ENCODE results near the gene ZNF525.
"Not testable (repeated sequence)": the region's sequence is repeated elsewhere in the genome, so short reads cannot be mapped to it uniquely, and the experiment has no call there.

The ZNF525 gene

DNA sequence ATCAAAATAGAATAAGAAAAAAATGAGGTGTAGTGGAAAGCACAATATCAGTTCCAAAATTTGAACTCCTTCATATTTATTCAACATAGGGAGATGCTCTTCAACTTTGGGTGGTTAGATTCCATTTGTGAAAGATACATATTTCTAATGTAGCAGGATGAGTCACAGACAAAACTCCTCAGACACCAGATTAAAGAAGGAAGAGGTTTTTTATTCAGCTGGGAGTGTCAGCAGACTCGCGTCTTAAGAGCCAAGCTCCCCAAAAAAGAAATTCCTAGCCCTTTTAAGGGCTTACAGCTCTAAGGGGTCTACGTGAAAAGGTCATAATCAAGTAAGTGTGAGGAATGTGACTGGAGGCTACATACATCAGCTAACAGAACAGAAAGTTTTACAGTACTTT is 22.7 kb downstream of the ZNF525 start:
- no peak overlapping the region for H3K4me3 ChIP-seq (replicated peaks; ENCODE audit: low read depth, low read length)
- peak; percentile 5 for DNase-seq (ENCODE audit: low read depth)
- no peak for TF ChIP-seq CTCF (IDR thresholded peaks at IDR 0.05; ENCODE audit: low read length, missing control alignments)

DNA sequence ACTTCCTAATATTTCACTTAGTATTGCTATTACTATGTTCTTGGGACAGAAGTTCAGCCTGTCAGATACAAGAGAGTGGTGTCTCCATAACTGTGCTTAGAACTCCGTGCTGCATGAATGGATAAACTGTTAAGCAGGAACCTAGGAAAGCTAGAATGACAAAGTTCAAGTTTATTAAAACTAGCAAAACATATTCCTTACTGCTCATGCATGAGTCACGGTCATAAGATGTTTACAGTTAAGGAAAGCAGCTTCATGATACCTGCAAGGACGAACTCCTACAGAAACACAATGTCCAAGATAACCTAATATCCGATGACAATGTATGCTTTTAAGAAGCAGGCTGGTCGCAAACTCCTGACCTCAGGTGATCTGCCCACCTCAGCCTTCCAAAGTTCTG is 23.4 kb downstream of the ZNF525 start:
- no peak for TF ChIP-seq CTCF (IDR thresholded peaks at IDR 0.05; ENCODE audit: low read length, missing control alignments)
- H3K4me3 ChIP-seq (replicated peaks; ENCODE audit: low read depth, low read length) = no peak overlapping the region
- DNase-seq (ENCODE audit: low read depth) = no peak

- no peak for DNase-seq (ENCODE audit: low read depth)
- H3K4me3 ChIP-seq (replicated peaks; ENCODE audit: low read depth, low read length) = no peak overlapping the region
- TF ChIP-seq CTCF (IDR thresholded peaks at IDR 0.05; ENCODE audit: low read length, missing control alignments) = no peak
Measured at GRCh38 chr19:53389571-53389970, 24.1 kb downstream of the ZNF525 start.

DNA sequence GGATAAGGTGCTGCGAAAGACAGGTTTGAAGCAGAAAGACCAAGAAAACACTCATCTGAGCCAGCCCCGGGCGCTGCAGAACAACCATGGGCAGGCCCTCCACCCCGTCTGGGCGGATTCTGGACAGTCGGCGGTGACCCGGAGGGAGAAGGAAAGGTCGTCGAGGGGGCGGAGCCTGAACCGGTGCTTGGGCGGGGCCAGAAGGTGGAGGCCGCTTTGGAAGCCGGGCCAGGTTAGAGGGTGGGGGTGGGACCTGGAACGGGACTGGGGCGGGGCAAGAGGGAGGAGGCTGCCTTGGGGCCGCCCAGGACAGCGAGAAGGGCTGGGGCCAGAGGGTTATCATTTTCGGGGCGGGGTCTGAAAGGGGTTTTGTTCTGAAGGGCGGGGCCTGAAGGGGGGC is 24.5 kb downstream of the ZNF525 start:
- DNase-seq (ENCODE audit: low read depth) = no peak
- no peak for TF ChIP-seq CTCF (IDR thresholded peaks at IDR 0.05; ENCODE audit: low read length, missing control alignments)
- H3K4me3 ChIP-seq (replicated peaks; ENCODE audit: low read depth, low read length) = no peak overlapping the region

DNA sequence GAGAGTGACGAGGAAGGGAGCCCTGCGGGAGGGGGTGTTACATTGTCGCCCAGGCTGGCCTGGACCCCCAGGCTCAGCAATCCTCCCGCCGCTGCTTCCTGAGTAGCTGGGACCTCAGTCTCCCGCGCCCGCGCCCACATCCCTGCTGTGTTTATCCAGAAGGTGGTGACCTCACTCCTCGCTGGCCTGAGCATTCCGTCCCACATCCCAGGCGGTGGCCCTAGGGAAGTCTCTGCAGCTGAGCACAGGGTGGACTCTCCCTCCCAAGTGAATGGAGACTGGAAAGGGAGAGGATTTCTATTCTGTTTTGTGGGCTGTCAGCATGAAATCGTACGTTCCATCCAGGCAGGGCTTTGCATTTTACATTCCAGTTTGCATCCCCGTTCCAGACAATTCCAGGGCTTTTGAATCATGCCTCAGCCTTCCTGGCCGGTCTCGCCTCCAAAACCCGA is 29.0 kb downstream of the ZNF525 start:
- no peak for TF ChIP-seq CTCF (IDR thresholded peaks at IDR 0.05; ENCODE audit: low read length, missing control alignments)
- DNase-seq (ENCODE audit: low read depth) = no peak
- peak overlapping the region; percentile 92 for H3K4me3 ChIP-seq (replicated peaks; ENCODE audit: low read depth, low read length)

DNA sequence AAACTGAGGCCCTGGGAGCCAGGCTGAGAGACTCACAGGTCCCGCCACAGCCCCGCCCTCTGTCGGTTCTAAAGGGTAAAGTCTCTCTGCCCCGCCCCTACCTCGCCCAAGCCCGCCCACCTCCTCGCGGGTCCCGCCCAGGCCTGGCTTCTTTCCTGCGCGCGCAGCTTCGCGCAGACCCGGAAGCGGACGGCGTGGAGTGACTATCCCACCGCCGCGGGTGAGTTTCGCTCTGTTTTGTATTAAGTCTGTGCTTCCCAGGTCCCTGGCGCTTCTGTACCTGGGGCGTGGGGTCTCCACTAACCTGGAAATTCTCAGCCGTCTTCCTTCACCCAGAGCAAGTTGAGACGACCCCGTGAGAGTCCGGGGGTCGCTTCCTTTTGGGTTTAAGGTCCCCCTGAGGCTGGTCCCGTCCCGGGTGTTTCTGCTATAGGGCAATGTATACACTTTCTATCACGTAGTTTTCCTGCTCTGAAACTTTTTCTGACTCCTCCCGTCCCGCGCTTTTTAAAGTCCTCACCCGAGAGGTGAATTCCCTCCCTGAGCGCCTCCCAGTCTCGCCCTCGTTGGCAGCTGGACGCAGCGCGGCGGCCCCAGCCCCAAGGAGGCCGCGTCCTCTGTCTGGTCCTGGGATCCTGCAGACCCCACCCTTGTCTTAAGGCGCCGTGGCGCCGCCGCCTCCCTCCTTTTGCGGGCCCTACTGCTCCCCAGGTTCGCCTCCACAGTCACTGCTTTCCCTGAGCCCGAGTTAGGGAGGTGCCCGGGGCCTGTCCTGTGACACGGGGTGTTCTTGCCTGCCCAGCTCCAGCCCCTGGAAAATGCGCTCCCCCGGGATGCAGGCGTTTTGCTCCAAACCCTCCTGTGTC is 29.7 kb downstream of the ZNF525 start, which contains the start of gene ZNF765:
ZNF765 (plus strand) TSS at position 176 of the 866 bp plus-strand sequence. CDS start 2,867 bp downstream, outside the sequence.
- H3K4me3 ChIP-seq (replicated peaks; ENCODE audit: low read depth, low read length) = peak within 1 kb of the TSS; percentile 92
- peak; percentile 92 for DNase-seq (ENCODE audit: low read depth)
- peak; percentile 39 for TF ChIP-seq CTCF (IDR thresholded peaks at IDR 0.05; ENCODE audit: low read length, missing control alignments)

DNA sequence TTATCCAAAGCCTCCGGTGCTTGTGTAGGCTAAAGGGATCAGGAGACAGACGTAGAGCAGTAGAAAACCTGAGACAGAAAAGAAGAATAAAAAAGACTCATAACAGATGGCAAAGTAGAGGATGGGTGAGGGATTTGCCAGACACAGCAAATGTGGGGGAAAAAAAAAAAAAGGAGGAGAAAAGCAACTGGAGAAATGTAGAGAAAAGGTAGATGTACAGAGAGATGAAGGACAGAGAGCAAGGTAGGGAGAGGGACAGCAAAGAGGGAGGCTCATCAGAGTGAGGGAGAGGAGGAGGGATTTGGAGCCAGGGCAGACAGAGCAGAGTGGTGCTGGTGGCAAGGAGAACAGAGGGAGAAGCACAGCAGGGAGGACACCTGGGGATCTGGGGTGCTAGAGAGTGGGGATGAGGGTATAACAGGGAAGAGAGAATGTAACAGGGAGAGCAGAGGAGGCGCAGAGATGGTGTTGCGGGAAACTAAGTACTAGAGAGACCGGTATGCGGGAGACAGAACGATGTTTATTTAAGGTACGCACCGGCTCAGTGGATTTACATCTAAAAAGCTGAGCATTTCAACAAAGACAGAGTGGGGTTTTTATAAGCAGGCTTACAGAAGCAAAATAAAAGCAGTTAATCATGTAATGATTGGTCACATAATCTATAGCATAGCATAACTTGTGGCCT is 30.5 kb downstream of the ZNF525 start:
- peak overlapping the region; percentile 92 for H3K4me3 ChIP-seq (replicated peaks; ENCODE audit: low read depth, low read length)
- DNase-seq (ENCODE audit: low read depth) = not testable (repeated sequence)

Measured in fibroblast of pulmonary artery (primary cell).